ENCODE measurements around the gene LGR6. TPM values are rescaled to one million over a fixed set of nuclear protein-coding genes. Genes with fewer than 3 reads are reported as not detected.
A peak's percentile ranks its signal among the peaks of the same experiment; 100 is the strongest.

LGR6 gene
- total RNA-seq, 1 donor from 2014 or later = 3.1 TPM

- TF ChIP-seq CTCF (IDR thresholded peaks at IDR 0.05; ENCODE audit: unreplicated experiment) = no peak
- Mint-ChIP-seq H3K36me3 (no peaks in the 10 kb centered on the region), H3K27me3 (ENCODE audit: low read depth) (no peaks in the 10 kb centered on the region), H3K27ac (peak overlapping the region; percentile 50), H3K4me1 (peaks cover 7% of the 10 kb centered on the region), H3K9me3 (no peaks in the 10 kb centered on the region), H3K4me3 (no peak overlapping the region)
- no peak for DNase-seq (ENCODE audit: low spot score in 2 of 2, unreplicated experiment in 2 of 2)
These were observed 163.9 kb downstream of the LGR6 start for GRCh38 chr1:202357506-202357905.

GRCh38 chr1:202361224-202361623, 167.6 kb downstream of the LGR6 start:
- TF ChIP-seq CTCF (IDR thresholded peaks at IDR 0.05; ENCODE audit: unreplicated experiment) = no peak
- Mint-ChIP-seq H3K4me3 (no peak overlapping the region), H3K27me3 (ENCODE audit: low read depth) (no peaks in the 10 kb centered on the region), H3K27ac (no peak overlapping the region), H3K36me3 (no peaks in the 10 kb centered on the region), H3K4me1 (peaks cover 4% of the 10 kb centered on the region), H3K9me3 (no peaks in the 10 kb centered on the region)
- no peak for DNase-seq (ENCODE audit: low spot score in 2 of 2, unreplicated experiment in 2 of 2)

GRCh38 chr1:202361701-202362100, 168.1 kb downstream of the LGR6 start:
- Mint-ChIP-seq H3K36me3 (no peaks in the 10 kb centered on the region), H3K27ac (no peak overlapping the region), H3K27me3 (ENCODE audit: low read depth) (no peaks in the 10 kb centered on the region), H3K9me3 (no peaks in the 10 kb centered on the region), H3K4me1 (peaks cover 1% of the 10 kb centered on the region), H3K4me3 (no peak overlapping the region)
- TF ChIP-seq CTCF (IDR thresholded peaks at IDR 0.05; ENCODE audit: unreplicated experiment) = no peak
- no peak for DNase-seq (ENCODE audit: low spot score in 2 of 2, unreplicated experiment in 2 of 2)

GRCh38 chr1:202362212-202362611, 168.6 kb downstream of the LGR6 start:
- H3K27me3 Mint-ChIP-seq (ENCODE audit: low read depth) = no peaks in the 10 kb centered on the region
- H3K4me1 Mint-ChIP-seq = peaks cover 1% of the 10 kb centered on the region
- no peaks in the 10 kb centered on the region for H3K36me3 Mint-ChIP-seq
- H3K27ac Mint-ChIP-seq = no peak overlapping the region
- TF ChIP-seq CTCF (IDR thresholded peaks at IDR 0.05; ENCODE audit: unreplicated experiment) = no peak
- no peak for DNase-seq (ENCODE audit: low spot score in 2 of 2, unreplicated experiment in 2 of 2)
- H3K9me3 Mint-ChIP-seq = no peaks in the 10 kb centered on the region
- H3K4me3 Mint-ChIP-seq = no peak overlapping the region

GRCh38 chr1:202365092-202365815, 171.7 kb downstream of the LGR6 start:
- Mint-ChIP-seq H3K4me1 (no peaks in the 10 kb centered on the region), H3K36me3 (no peaks in the 10 kb centered on the region), H3K27me3 (ENCODE audit: low read depth) (no peaks in the 10 kb centered on the region), H3K9me3 (no peaks in the 10 kb centered on the region), H3K4me3 (no peak overlapping the region), H3K27ac (no peak overlapping the region)
- no peak for DNase-seq (ENCODE audit: low spot score in 2 of 2, unreplicated experiment in 2 of 2)
- no peak for TF ChIP-seq CTCF (IDR thresholded peaks at IDR 0.05; ENCODE audit: unreplicated experiment)

Data from mesothelial cell of epicardium (in vitro differentiated cells).